Skeletal muscle tissue (tissue), 4 donors: ENCODE data around the gene ZNF627. TPM values are rescaled to one million over a fixed set of nuclear protein-coding genes. Genes with fewer than 3 reads are reported as not detected.
"Not testable (repeated sequence)": the region's sequence is repeated elsewhere in the genome, so short reads cannot be mapped to it uniquely, and the experiment has no call there.

Source experiments
- H3K27ac ChIP-seq: one replicate; pipeline ENCODE4 v1.7.0; 2013; ENCODE audit warnings: mild to moderate bottlenecking, low read depth, low read length, inconsistent platforms
- H3K27me3 ChIP-seq, 3 donors: one replicate each; pipeline ENCODE4 v1.7.0; 2013; ENCODE audit warnings: low read length in 3 of 3; ENCODE audit not compliant: control insufficient read depth in 3 of 3, insufficient read depth in 3 of 3
- H3K36me3 ChIP-seq, 3 donors: one replicate each; pipeline ENCODE4 v1.7.0; 2013; ENCODE audit warnings: low read length in 3 of 3; ENCODE audit not compliant: control insufficient read depth in 3 of 3, insufficient read depth in 3 of 3
- H3K4me1 ChIP-seq, 3 donors: one replicate each; pipeline ENCODE4 v1.7.0; 2013; ENCODE audit warnings: low read length in 3 of 3, mild to moderate bottlenecking in 3 of 3; ENCODE audit not compliant: control insufficient read depth in 3 of 3, insufficient read depth in 3 of 3
- H3K4me3 ChIP-seq, 3 donors: one replicate each; pipeline ENCODE4 v1.7.0; 2013; ENCODE audit warnings: low read length in 3 of 3
- H3K9ac ChIP-seq, 3 donors: one replicate each; pipeline ENCODE4 v1.7.0; 2013; ENCODE audit warnings: low read length in 3 of 3, mild to moderate bottlenecking in 3 of 3, moderate library complexity in 2 of 3, low read depth in 1 of 3
- H3K9me3 ChIP-seq, 3 donors: one replicate each; pipeline ENCODE4 v1.7.0; 2013; ENCODE audit warnings: low read length in 3 of 3; ENCODE audit not compliant: control insufficient read depth in 3 of 3
- total RNA-seq: library from RNA; depleted of rRNA; stranded (reverse); fragments of >200 nt; gene quantifications from one replicate; pipeline ENCODE4 v1.2.3, GENCODE V29; 2014
- donor health status: Osteomylitis.

ZNF627 gene
- total RNA-seq, 1 donor from 2014 or later, result 30.8 TPM

- not testable (repeated sequence) for H3K36me3 ChIP-seq, H3K27ac ChIP-seq, H3K9ac ChIP-seq, H3K4me3 ChIP-seq, H3K9me3 ChIP-seq
- Histone ChIP-seq H3K4me1 (peaks cover 0 to 11% (median 4%) of the 10 kb centered on the region in 3 donors), H3K27me3 (peaks cover 7 to 14% (median 11%) of the 10 kb centered on the region in 3 donors)
These were observed 23.5 kb upstream of the ZNF627 start for GRCh38 chr19:11573763-11574162.

- Histone ChIP-seq H3K36me3 (no peaks in the 10 kb centered on the region), H3K4me3 (no peak overlapping the region), H3K9ac (no peak overlapping the region)
These were observed 22.6 kb upstream of the ZNF627 start for GRCh38 chr19:11574689-11575088.

GRCh38 chr19:11576227-11576626, 21.1 kb upstream of the ZNF627 start:
- H3K27ac ChIP-seq, result no peak overlapping the region
- H3K9me3 ChIP-seq, result no peaks in the 10 kb centered on the region
- peaks cover 11 to 28% (median 12%) of the 10 kb centered on the region in 3 donors for H3K27me3 ChIP-seq
- no peak overlapping the region for H3K4me3 ChIP-seq
- H3K4me1 ChIP-seq, result peaks cover 0 to 11% (median 4%) of the 10 kb centered on the region in 3 donors
- H3K9ac ChIP-seq, result no peak overlapping the region
- no peaks in the 10 kb centered on the region for H3K36me3 ChIP-seq

More at GRCh38 chr19:11574689-11575088, 22.6 kb upstream of the ZNF627 start:
- H3K27me3 ChIP-seq, result peaks cover 11 to 18% (median 12%) of the 10 kb centered on the region in 3 donors
- no peak overlapping the region for H3K27ac ChIP-seq
- H3K9me3 ChIP-seq, result no peaks in the 10 kb centered on the region
- peaks cover 0 to 11% (median 4%) of the 10 kb centered on the region in 3 donors for H3K4me1 ChIP-seq

- H3K27ac ChIP-seq, result peak within 1 kb of the TSS; percentile 44
- H3K4me1 ChIP-seq, result peaks cover 0 to 11% (median 4%) of the 10 kb centered on the region in 3 donors
- H3K4me3 ChIP-seq, result peak within 1 kb of the TSS; percentile 35 to 48 (median 43)
- no peaks in the 10 kb centered on the region for H3K9me3 ChIP-seq
- no peaks in the 10 kb centered on the region for H3K36me3 ChIP-seq
- peaks cover 11 to 30% (median 12%) of the 10 kb centered on the region in 3 donors for H3K27me3 ChIP-seq
- peak within 1 kb of the TSS in 1 of 3 donors; percentile 25 for H3K9ac ChIP-seq
These were observed 19.6 kb upstream of the ZNF627 start, which contains the start of gene ACP5 for GRCh38 chr19:11577451-11578257. TSS of gene ACP5 (minus strand) at chr19:11577645. CDS start at chr19:11577317, 328 bp downstream.

GRCh38 chr19:11578258-11579142, 18.8 kb upstream of the ZNF627 start:
- H3K36me3 ChIP-seq, result no peaks in the 10 kb centered on the region
- H3K9me3 ChIP-seq, result no peaks in the 10 kb centered on the region
- H3K4me3 ChIP-seq, result peak overlapping the region; percentile 35 to 48 (median 43)
- H3K4me1 ChIP-seq, result peaks cover 0 to 11% (median 4%) of the 10 kb centered on the region in 3 donors
- H3K27ac ChIP-seq, result peak overlapping the region; percentile 44
- peaks cover 11 to 30% (median 12%) of the 10 kb centered on the region in 3 donors for H3K27me3 ChIP-seq
- peak overlapping the region in 1 of 3 donors; percentile 25 for H3K9ac ChIP-seq

GRCh38 chr19:11580116-11580515, 17.2 kb upstream of the ZNF627 start:
- Histone ChIP-seq H3K4me3 (no peak overlapping the region), H3K27me3 (peaks cover 11 to 30% (median 12%) of the 10 kb centered on the region in 3 donors), H3K9ac (no peak overlapping the region), H3K9me3 (no peaks in the 10 kb centered on the region), H3K36me3 (no peaks in the 10 kb centered on the region), H3K27ac (no peak overlapping the region), H3K4me1 (peaks cover 0 to 11% (median 4%) of the 10 kb centered on the region in 3 donors)

DNA sequence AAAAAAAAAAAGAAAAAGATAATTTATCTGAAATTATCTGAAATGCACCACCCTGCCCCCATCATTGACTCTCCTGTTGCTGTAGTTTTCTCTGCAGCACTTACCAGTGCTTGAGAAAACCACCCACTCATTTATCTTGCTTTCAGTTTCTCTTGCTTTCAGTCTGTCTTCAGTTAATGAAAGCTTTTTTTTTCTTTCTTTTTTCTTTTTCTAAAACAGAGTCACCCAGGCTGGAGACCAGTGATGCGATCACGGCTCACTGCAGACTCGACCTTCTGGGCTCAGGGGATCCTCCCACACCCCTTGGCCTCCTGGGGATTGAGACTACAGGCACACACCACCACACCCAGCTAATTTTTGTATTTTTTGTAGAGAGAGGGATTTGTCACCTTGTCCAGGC, 15.5 kb upstream of the ZNF627 start:
- H3K4me3 ChIP-seq, result no peak overlapping the region
- H3K4me1 ChIP-seq, result peaks cover 0 to 11% (median 4%) of the 10 kb centered on the region in 3 donors
- peaks cover 11 to 30% (median 12%) of the 10 kb centered on the region in 3 donors for H3K27me3 ChIP-seq
- no peaks in the 10 kb centered on the region for H3K9me3 ChIP-seq
- H3K27ac ChIP-seq, result no peak overlapping the region
- H3K36me3 ChIP-seq, result no peaks in the 10 kb centered on the region
- H3K9ac ChIP-seq, result peak overlapping the region in 1 of 3 donors; percentile 45

- Histone ChIP-seq H3K4me1 (peaks cover 4 to 6% (median 5%) of the 10 kb centered on the region in 3 donors), H3K27ac (no peak overlapping the region), H3K36me3 (no peaks in the 10 kb centered on the region), H3K9ac (no peak overlapping the region), H3K27me3 (peaks cover 0 to 1% (median 0%) of the 10 kb centered on the region in 3 donors), H3K4me3 (no peak overlapping the region), H3K9me3 (no peaks in the 10 kb centered on the region)
These were observed 11.0 kb upstream of the ZNF627 start for GRCh38 chr19:11586331-11586730.

DNA sequence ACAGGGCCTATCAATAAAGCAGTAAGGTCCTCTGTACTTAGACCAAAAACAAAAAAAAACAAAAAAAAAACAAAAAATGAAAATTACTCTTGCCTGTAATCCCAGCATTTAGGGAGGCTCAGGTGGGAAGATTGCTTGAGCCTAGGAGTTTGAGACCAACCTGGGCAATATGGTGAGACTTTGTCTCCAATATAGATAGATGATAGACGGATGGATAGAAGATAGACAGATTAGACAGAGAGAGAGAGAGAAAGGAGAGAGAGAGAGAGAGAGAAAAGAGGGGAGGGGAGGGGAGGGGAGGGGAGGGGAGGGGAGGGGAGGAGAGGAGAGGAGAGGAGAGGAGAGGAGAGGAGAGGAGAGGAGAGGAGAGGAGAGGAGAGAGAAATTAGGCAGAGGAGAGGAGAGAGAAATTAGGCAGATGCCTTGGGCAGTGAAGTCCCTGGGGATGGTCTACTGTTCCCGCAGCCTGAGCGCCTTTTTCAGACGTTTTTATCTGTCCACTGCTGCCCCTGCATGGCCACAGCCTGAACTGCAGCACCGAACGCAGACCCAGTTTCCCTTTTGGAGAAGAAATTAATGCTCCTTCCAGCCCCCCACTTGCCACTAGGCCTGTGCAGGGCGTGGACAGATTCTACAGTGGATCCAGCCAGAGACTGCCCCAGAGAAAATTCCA, 9.8 kb upstream of the ZNF627 start:
- no peak overlapping the region for H3K27ac ChIP-seq
- H3K9ac ChIP-seq, result peak overlapping the region; percentile 23 to 57 (median 33)

More for the DNA sequence above, 9.8 kb upstream of the ZNF627 start:
- no peaks in the 10 kb centered on the region for H3K27me3 ChIP-seq
- H3K36me3 ChIP-seq, result no peaks in the 10 kb centered on the region
- peaks cover 4 to 6% (median 5%) of the 10 kb centered on the region in 3 donors for H3K4me1 ChIP-seq
- peak overlapping the region in 2 of 3 donors; percentile 13 to 48 for H3K4me3 ChIP-seq
- H3K9me3 ChIP-seq, result no peaks in the 10 kb centered on the region
